ENCODE measurements around the gene NPIPB4.
"Not testable (repeated sequence)": the region's sequence is repeated elsewhere in the genome, so short reads cannot be mapped to it uniquely, and the experiment has no call there.

Gene NPIPB4

GRCh38 chr16:21815694-21816093, 41.9 kb downstream of the NPIPB4 start:
- H3K36me3 ChIP-seq (ENCODE audit: insufficient read depth, low read length); H3K9me3 ChIP-seq (ENCODE audit: insufficient read depth, low read depth, low read length); H4K20me1 ChIP-seq (ENCODE audit: insufficient read depth, low read length, poor library complexity, severe bottlenecking); H3K4me2 ChIP-seq (ENCODE audit: low read depth, low read length, poor library complexity, severe bottlenecking); H3K9me2 ChIP-seq (replicated peaks; ENCODE audit: low read depth, low read length); H3F3A ChIP-seq (ENCODE audit: low read depth); H3K4me3 ChIP-seq (ENCODE audit: low read length, poor library complexity, severe bottlenecking); H2AFZ ChIP-seq (ENCODE audit: low read length); H3K27me3 ChIP-seq (ENCODE audit: insufficient read depth, low read length, poor library complexity, severe bottlenecking); H3K9ac ChIP-seq (ENCODE audit: low read depth, low read length, poor library complexity, severe bottlenecking); H3K4me1 ChIP-seq (ENCODE audit: insufficient read depth, low read length, poor library complexity, severe bottlenecking): not testable (repeated sequence)
- H3K79me2 ChIP-seq (ENCODE audit: insufficient read depth, low read length), result peaks cover 17% of the 10 kb centered on the region

GRCh38 chr16:21802375-21802663, 55.2 kb downstream of the NPIPB4 start:
- H3K4me3 ChIP-seq (ENCODE audit: low read length, poor library complexity, severe bottlenecking); H3K4me1 ChIP-seq (ENCODE audit: insufficient read depth, low read length, poor library complexity, severe bottlenecking); H3K9ac ChIP-seq (ENCODE audit: low read depth, low read length, poor library complexity, severe bottlenecking); H3F3A ChIP-seq (ENCODE audit: low read depth); H3K9me3 ChIP-seq (ENCODE audit: insufficient read depth, low read depth, low read length); H2AFZ ChIP-seq (ENCODE audit: low read length); H3K36me3 ChIP-seq (ENCODE audit: insufficient read depth, low read length); H3K4me2 ChIP-seq (ENCODE audit: low read depth, low read length, poor library complexity, severe bottlenecking); H3K79me2 ChIP-seq (ENCODE audit: insufficient read depth, low read length); H4K20me1 ChIP-seq (ENCODE audit: insufficient read depth, low read length, poor library complexity, severe bottlenecking); H3K27me3 ChIP-seq (ENCODE audit: insufficient read depth, low read length, poor library complexity, severe bottlenecking); H3K9me2 ChIP-seq (replicated peaks; ENCODE audit: low read depth, low read length): not testable (repeated sequence)

GRCh38 chr16:21801538-21802374, 55.8 kb downstream of the NPIPB4 start:
- peak; percentile 46 for TF ChIP-seq CTCF (conservative IDR thresholded peaks at IDR 0.05; ENCODE audit: low read length)
- not testable (repeated sequence) for H2AFZ ChIP-seq (ENCODE audit: low read length); H3K27me3 ChIP-seq (ENCODE audit: insufficient read depth, low read length, poor library complexity, severe bottlenecking); H3K9me2 ChIP-seq (replicated peaks; ENCODE audit: low read depth, low read length); H3F3A ChIP-seq (ENCODE audit: low read depth); H3K4me2 ChIP-seq (ENCODE audit: low read depth, low read length, poor library complexity, severe bottlenecking); H3K9me3 ChIP-seq (ENCODE audit: insufficient read depth, low read depth, low read length); H3K4me1 ChIP-seq (ENCODE audit: insufficient read depth, low read length, poor library complexity, severe bottlenecking); H3K9ac ChIP-seq (ENCODE audit: low read depth, low read length, poor library complexity, severe bottlenecking); H3K4me3 ChIP-seq (ENCODE audit: low read length, poor library complexity, severe bottlenecking); H4K20me1 ChIP-seq (ENCODE audit: insufficient read depth, low read length, poor library complexity, severe bottlenecking); H3K79me2 ChIP-seq (ENCODE audit: insufficient read depth, low read length); H3K36me3 ChIP-seq (ENCODE audit: insufficient read depth, low read length)

GRCh38 chr16:21798601-21799000, 59.0 kb downstream of the NPIPB4 start:
- H3K27me3 ChIP-seq (ENCODE audit: insufficient read depth, low read length, poor library complexity, severe bottlenecking); H3K79me2 ChIP-seq (ENCODE audit: insufficient read depth, low read length); H3K9me3 ChIP-seq (ENCODE audit: insufficient read depth, low read depth, low read length); H3K36me3 ChIP-seq (ENCODE audit: insufficient read depth, low read length); H2AFZ ChIP-seq (ENCODE audit: low read length); H3K9me2 ChIP-seq (replicated peaks; ENCODE audit: low read depth, low read length); H3F3A ChIP-seq (ENCODE audit: low read depth); H3K9ac ChIP-seq (ENCODE audit: low read depth, low read length, poor library complexity, severe bottlenecking); H3K4me2 ChIP-seq (ENCODE audit: low read depth, low read length, poor library complexity, severe bottlenecking); H4K20me1 ChIP-seq (ENCODE audit: insufficient read depth, low read length, poor library complexity, severe bottlenecking); H3K4me3 ChIP-seq (ENCODE audit: low read length, poor library complexity, severe bottlenecking); H3K4me1 ChIP-seq (ENCODE audit: insufficient read depth, low read length, poor library complexity, severe bottlenecking): not testable (repeated sequence)

GRCh38 chr16:21793310-21793709, 64.2 kb downstream of the NPIPB4 start:
- not testable (repeated sequence) for H3F3A ChIP-seq (ENCODE audit: low read depth); H3K79me2 ChIP-seq (ENCODE audit: insufficient read depth, low read length); H3K9me3 ChIP-seq (ENCODE audit: insufficient read depth, low read depth, low read length); H3K4me3 ChIP-seq (ENCODE audit: low read length, poor library complexity, severe bottlenecking); H3K4me2 ChIP-seq (ENCODE audit: low read depth, low read length, poor library complexity, severe bottlenecking); H2AFZ ChIP-seq (ENCODE audit: low read length); H3K36me3 ChIP-seq (ENCODE audit: insufficient read depth, low read length); H3K9ac ChIP-seq (ENCODE audit: low read depth, low read length, poor library complexity, severe bottlenecking); H3K27me3 ChIP-seq (ENCODE audit: insufficient read depth, low read length, poor library complexity, severe bottlenecking); H3K4me1 ChIP-seq (ENCODE audit: insufficient read depth, low read length, poor library complexity, severe bottlenecking); H4K20me1 ChIP-seq (ENCODE audit: insufficient read depth, low read length, poor library complexity, severe bottlenecking); H3K9me2 ChIP-seq (replicated peaks; ENCODE audit: low read depth, low read length)

- not testable (repeated sequence) for H3K27me3 ChIP-seq (ENCODE audit: insufficient read depth, low read length, poor library complexity, severe bottlenecking); H3K9ac ChIP-seq (ENCODE audit: low read depth, low read length, poor library complexity, severe bottlenecking); H3F3A ChIP-seq (ENCODE audit: low read depth); H3K36me3 ChIP-seq (ENCODE audit: insufficient read depth, low read length); H4K20me1 ChIP-seq (ENCODE audit: insufficient read depth, low read length, poor library complexity, severe bottlenecking); H3K9me3 ChIP-seq (ENCODE audit: insufficient read depth, low read depth, low read length); H2AFZ ChIP-seq (ENCODE audit: low read length); H3K4me2 ChIP-seq (ENCODE audit: low read depth, low read length, poor library complexity, severe bottlenecking); H3K4me3 ChIP-seq (ENCODE audit: low read length, poor library complexity, severe bottlenecking); H3K79me2 ChIP-seq (ENCODE audit: insufficient read depth, low read length); H3K9me2 ChIP-seq (replicated peaks; ENCODE audit: low read depth, low read length); H3K4me1 ChIP-seq (ENCODE audit: insufficient read depth, low read length, poor library complexity, severe bottlenecking)
These were observed 67.0 kb downstream of the NPIPB4 start for GRCh38 chr16:21790506-21790905.
